GM18507 (cell line): ENCODE data around the gene ZNF530.

Source experiments
- DNase-seq: peaks from one replicate; pipeline ENCODE4 v3.0.0; 2011; ENCODE audit warnings: low read depth; ENCODE audit not compliant: insufficient read length; ENCODE audit errors: extremely low spot score
- FAIRE-seq: peaks from 2 replicates; lab custom pipeline; 2011; peaks lifted over from hg19 to GRCh38; lab: Jason Lieb, UNC

The ZNF530 gene

GRCh38 chr19:57599761-57600383 is at the start of gene ZNF530:
TSS of gene ZNF530 (plus strand) at chr19:57599885. CDS start at chr19:57604346, 4,461 bp downstream.
- peak; percentile 94 for FAIRE-seq
- peak; percentile 78 for DNase-seq

DNA sequence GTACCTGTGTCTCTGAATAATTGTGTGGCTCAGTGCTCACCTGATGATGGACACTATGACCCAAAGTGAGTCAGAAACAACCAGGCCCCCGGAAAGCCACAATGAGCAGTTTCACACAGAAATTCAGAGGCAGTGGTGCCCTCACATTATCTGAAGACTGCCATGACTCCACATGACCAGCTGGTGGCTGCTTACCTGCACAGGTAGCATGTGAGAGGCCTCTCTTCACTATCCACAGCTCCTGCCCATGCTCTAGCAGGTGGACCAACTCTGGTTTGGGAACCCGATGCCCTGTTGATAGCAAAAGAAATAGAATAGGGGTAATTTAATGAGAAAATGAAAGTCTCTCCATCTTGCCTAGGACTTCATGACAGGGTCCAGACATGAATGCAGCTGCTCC is 47.3 kb upstream of the ZNF530 start:
- FAIRE-seq = no peak
- DNase-seq = no peak

GRCh38 chr19:57557659-57558058 is 42.0 kb upstream of the ZNF530 start:
- DNase-seq = no peak
- FAIRE-seq = no peak

- no peak for DNase-seq
- no peak for FAIRE-seq
Measured at GRCh38 chr19:57558525-57558924, 41.2 kb upstream of the ZNF530 start.

- DNase-seq (no peak), FAIRE-seq (no peak)
Measured at GRCh38 chr19:57559008-57559403, 40.7 kb upstream of the ZNF530 start.

DNA sequence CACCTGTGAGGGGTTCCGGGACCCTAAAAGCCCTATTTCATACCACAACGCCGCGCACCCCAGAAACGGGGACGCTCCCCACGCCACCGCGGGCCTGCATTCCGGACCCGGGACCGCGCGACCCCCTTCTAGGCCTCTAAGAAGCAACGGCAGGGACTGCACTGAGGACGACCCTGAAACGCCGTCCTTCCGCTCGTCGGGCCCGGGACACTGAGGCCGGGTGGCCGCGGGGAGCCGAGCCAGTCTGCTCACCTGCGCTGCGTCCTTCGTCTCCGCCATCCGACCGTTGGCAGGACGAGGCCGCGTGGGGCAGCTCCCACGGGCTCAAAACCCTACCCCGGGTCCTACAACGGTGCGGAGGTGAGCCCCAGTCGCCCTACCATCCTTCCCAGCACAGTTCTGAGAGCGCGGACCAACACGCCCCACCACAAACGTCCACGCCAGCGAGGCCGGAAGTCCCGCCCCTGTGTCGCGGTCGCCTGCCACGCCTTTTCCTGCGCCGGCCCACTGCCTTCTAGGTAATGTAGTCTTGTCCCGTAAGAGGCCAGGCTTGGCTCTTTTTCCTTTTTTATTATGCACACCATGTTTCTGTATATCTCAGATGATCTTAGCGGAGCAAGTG is 40.2 kb upstream of the ZNF530 start, which contains the start of gene ZNF550:
TSS of gene ZNF550 (minus strand) at position 460 of the 622 bp plus-strand sequence. CDS start at position 279, 181 bp downstream.
- FAIRE-seq (peak; percentile 97), DNase-seq (peak; percentile 82)

DNA sequence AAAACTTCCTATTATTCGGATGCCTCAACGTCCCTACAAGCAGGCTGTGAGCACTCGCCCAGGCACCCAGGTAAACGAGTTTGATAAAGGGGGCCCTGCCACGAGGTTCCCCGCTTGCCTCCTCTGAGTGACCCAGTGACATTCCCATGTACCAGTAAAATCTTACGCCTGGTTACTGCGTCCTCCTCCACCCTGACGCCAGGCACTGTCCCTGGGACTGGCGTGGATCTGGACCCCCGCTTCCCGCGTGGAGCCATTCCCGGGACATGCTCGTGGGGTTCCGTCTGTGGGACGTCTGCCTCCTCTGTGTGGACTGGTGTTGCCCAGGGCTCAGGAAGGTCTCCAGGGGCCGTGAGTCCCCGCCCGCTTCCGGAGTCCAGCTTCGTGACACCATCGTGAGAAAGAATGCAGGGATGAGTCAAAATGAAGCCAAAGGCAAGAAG is 39.6 kb upstream of the ZNF530 start:
- DNase-seq (no peak), FAIRE-seq (no peak)

GRCh38 chr19:57563547-57563946 is 36.1 kb upstream of the ZNF530 start:
- no peak for DNase-seq
- no peak for FAIRE-seq

GRCh38 chr19:57566396-57567265 is 33.1 kb upstream of the ZNF530 start:
- DNase-seq = no peak
- no peak for FAIRE-seq

GRCh38 chr19:57570707-57571106 is 29.0 kb upstream of the ZNF530 start:
- FAIRE-seq (no peak), DNase-seq (no peak)

- DNase-seq (no peak), FAIRE-seq (no peak)
Measured at GRCh38 chr19:57572415-57572947, 27.2 kb upstream of the ZNF530 start.

- no peak for FAIRE-seq
Measured at GRCh38 chr19:57576661-57577060, 23.0 kb upstream of the ZNF530 start.

DNA sequence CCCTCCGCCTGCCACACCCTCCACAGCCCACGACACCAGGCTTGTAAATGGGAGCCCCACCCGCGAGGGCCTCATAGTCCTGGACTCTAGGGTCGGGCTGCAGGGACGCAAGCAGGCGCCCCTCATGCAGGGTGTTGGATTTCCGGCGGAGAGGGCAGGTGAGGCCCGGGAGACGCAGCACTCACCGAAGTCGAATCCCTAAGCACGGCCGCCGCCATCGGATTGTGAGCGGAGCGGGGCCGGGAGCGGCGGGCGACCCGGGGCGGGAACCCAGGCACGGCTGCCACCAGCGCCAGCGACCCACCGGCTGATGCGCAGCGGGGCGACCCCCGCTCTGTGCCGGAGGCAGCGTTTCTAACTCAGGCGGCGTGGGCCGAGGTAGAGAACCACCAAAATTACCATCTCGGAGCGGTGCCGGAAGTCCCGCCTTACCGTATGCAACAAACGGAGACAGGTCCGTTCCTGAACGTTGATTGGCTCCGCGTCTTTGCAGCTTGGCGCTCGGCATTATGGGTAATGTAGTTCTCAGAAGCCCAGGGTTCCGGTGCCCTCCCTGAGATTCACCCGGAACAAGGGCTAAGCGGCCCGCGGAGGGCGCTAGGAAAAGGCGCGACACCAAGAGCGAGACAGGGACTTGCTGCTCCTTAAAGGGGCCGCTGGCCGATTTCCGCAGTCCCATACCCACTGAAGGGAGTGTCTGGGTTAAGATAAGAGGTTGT is 21.0 kb upstream of the ZNF530 start, which contains the start of gene ZNF416:
TSS of gene ZNF416 (minus strand) at position 425 of the 719 bp plus-strand sequence. CDS start at position 218, 207 bp downstream.
- FAIRE-seq (peak; percentile 99), DNase-seq (peak; percentile 94)

More at GRCh38 chr19:57576661-57577060, 23.0 kb upstream of the ZNF530 start:
- DNase-seq = no peak

GRCh38 chr19:57583104-57583520 is 16.6 kb upstream of the ZNF530 start:
- DNase-seq = no peak
- no peak for FAIRE-seq

DNA sequence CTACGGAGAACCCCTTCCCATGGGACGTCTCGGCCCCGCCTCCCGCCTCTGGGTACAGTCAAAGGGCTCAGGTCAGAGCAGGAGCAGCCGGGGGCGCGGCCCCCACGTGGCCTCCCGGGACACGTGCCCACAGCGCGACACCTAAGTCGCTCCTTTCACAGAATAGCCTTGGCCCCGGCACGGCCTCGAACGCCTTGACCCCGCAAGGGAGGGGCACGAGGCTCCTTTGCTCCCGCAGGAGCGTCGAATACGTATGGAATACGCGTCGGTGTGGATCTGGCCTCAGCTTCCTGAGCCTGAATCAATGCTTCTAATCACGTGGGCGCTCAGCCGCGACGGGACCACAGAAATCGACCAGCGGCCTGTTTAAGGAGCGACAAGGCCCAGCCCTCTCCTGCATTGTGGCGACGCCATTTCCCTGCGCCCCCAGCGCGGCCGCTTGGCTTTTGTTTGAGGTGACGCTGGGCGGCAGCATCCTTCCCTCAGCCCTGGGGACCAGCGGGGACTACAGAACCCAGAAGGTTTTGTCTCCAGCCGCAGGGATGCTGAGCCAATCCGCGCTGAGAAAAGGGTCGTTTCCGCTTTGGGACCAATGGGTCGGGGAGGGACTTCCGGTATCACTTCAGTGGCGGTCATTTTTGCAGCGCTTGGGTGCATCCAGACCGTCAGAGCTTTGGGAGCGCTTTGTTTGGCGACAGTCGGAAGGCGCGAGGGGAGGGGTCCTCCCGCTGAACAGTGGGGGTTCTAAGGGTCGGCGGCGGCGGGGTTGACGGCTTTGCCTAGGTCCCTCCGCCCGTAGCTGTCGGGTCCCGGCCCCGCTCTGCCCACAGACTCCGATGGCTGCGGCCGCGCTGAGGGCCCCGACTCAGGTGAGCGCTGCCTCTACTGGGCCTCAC is 15.9 kb upstream of the ZNF530 start, which contains the start of gene ZIK1:
TSS of gene ZIK1 (plus strand) at position 625 of the 896 bp plus-strand sequence. CDS start at position 837, 212 bp downstream.
- DNase-seq = peak; percentile 69
- peak; percentile 94 for FAIRE-seq

DNA sequence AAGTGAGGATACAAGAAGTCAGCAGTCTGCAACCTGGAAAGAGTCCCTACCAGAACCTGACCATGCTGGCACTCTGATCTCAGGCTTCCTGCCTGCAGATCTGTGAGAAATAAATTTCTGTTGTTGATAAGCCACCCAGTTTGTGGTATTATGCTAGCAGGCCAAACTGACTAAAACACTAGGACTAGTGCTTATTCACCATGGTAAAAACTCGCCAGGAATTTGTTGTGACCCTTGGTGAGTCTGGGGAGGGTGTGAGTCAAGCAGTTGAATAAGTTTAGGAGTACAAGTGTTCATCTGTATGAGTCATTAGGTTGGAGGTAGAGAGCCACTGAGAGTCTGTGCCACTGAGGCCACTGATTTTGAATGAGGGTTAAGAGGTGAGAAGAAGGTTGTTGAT is 12.2 kb upstream of the ZNF530 start:
- no peak for FAIRE-seq
- no peak for DNase-seq

DNA sequence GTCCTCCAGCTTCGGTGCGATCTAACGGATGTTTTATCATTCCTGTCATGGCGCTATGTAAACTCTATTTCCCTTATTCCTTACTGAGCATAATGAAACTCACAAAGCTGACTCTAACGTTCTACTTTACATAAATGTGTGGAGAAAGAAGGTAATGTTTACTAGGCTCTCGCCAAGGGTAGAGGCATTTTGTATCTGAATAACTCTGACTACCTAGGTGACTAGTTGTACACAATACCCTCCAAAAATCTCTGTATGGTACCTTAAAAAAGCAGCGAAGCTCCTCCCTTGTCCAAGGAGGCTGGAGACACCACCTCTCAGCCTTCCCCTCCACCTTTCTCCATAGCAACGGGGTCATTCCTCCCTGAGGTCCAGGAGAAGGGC is 316 bp upstream of the ZNF530 start:
- DNase-seq (no peak), FAIRE-seq (no peak)

- no peak for FAIRE-seq
- DNase-seq = no peak
Measured at GRCh38 chr19:57606931-57607330, 7.2 kb downstream of the ZNF530 start.
